Amygdala (tissue), 56 donors: Measurements from ENCODE around the gene MYL1.

ENCODE experiments used
- DNase-seq, 56 donors: peaks; one replicate each; lab custom pipeline; 2025; lab: John Stamatoyannopoulos, UW

MYL1 gene

GRCh38 chr2:210268281-210268680 is 46.7 kb downstream of the MYL1 start:
- no peak for DNase-seq

GRCh38 chr2:210267698-210268097 is 47.3 kb downstream of the MYL1 start:
- DNase-seq: no peak

GRCh38 chr2:210264282-210264681 is 50.7 kb downstream of the MYL1 start:
- no peak for DNase-seq

GRCh38 chr2:210263841-210264240 is 51.1 kb downstream of the MYL1 start:
- DNase-seq: no peak

- DNase-seq: no peak
These were observed 52.9 kb downstream of the MYL1 start for GRCh38 chr2:210262036-210262435.

GRCh38 chr2:210259687-210260086 is 55.3 kb downstream of the MYL1 start:
- no peak for DNase-seq

GRCh38 chr2:210252699-210253606 is 62.0 kb downstream of the MYL1 start:
- DNase-seq: no peak

- DNase-seq: no peak
These were observed 64.4 kb downstream of the MYL1 start for GRCh38 chr2:210250622-210251021.
